PFSK-1 (cell line): ENCODE measurements around the gene ZNHIT2.

Source experiments
- FOXP2 ChIP-seq: optimal IDR thresholded peaks from 2 replicates; pipeline ENCODE3; 2011; ENCODE audit warnings: borderline replicate concordance, control low read depth, inconsistent platforms; ENCODE audit not compliant: insufficient read depth; ENCODE audit errors: extremely low read length, extremely low read depth
- POLR2AphosphoS5 ChIP-seq: IDR thresholded peaks from 2 replicates; pipeline ENCODE4 v1.6.1; 2012; ENCODE audit warnings: low read depth, mild to moderate bottlenecking, control low read depth, low read length, moderate library complexity
- SIN3A ChIP-seq: IDR thresholded peaks from 2 replicates; pipeline ENCODE4 v1.6.1; 2012; ENCODE audit warnings: mild to moderate bottlenecking, low read length, moderate library complexity, borderline replicate concordance; ENCODE audit not compliant: insufficient read depth
- TAF1 ChIP-seq: IDR thresholded peaks from 2 replicates; pipeline ENCODE4 v1.6.1; 2012; ENCODE audit warnings: low read length, control low read depth, borderline replicate concordance; ENCODE audit not compliant: insufficient read depth
- TF ChIP-seq, protein P1 (sequence below), 2 experiments: IDR thresholded peaks; 2 replicates each; pipeline versions ENCODE4 v1.6.1 to v1.8.0; 2011 to 2012; ENCODE audit warnings: low read depth in 2 of 2, low read length in 2 of 2, control low read depth in 1 of 2, inconsistent platforms in 1 of 2, mild to moderate bottlenecking in 1 of 2, moderate library complexity in 1 of 2; ENCODE audit not compliant: insufficient read depth in 1 of 2

The ZNHIT2 gene

DNA sequence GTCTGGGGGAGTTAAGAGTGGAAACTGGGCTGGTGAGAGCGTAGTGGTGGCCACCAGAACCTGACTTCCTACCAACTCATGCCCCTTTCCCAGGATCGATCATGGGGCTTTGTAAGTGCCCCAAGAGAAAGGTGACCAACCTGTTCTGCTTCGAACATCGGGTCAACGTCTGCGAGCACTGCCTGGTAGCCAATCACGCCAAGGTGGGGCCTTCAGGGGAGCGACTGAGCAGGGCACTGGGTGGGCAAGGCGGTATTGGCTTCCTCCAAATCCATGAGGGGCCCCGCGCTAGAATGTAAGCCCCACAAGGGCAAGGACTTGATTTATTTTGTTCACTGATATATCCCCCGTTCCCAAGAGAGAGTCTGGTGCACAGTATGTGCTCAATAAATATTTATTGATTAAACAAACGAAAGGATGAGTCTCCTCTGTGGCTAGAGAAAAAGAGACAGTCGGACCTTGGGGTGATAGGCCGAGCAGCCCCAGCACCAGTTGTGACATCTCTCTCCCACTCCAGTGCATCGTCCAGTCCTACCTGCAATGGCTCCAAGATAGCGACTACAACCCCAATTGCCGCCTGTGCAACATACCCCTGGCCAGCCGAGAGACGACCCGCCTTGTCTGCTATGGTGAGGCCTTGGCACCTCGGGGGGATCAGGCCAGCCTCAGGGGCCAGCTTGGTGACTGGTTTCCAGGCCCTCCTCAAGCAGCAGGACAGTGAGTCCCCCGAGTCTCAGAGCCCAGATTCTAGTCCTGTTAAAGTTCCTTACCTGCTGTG, 32.7 kb downstream of the ZNHIT2 start:
- no peak for TF ChIP-seq FOXP2
- TF ChIP-seq, protein P1, sequence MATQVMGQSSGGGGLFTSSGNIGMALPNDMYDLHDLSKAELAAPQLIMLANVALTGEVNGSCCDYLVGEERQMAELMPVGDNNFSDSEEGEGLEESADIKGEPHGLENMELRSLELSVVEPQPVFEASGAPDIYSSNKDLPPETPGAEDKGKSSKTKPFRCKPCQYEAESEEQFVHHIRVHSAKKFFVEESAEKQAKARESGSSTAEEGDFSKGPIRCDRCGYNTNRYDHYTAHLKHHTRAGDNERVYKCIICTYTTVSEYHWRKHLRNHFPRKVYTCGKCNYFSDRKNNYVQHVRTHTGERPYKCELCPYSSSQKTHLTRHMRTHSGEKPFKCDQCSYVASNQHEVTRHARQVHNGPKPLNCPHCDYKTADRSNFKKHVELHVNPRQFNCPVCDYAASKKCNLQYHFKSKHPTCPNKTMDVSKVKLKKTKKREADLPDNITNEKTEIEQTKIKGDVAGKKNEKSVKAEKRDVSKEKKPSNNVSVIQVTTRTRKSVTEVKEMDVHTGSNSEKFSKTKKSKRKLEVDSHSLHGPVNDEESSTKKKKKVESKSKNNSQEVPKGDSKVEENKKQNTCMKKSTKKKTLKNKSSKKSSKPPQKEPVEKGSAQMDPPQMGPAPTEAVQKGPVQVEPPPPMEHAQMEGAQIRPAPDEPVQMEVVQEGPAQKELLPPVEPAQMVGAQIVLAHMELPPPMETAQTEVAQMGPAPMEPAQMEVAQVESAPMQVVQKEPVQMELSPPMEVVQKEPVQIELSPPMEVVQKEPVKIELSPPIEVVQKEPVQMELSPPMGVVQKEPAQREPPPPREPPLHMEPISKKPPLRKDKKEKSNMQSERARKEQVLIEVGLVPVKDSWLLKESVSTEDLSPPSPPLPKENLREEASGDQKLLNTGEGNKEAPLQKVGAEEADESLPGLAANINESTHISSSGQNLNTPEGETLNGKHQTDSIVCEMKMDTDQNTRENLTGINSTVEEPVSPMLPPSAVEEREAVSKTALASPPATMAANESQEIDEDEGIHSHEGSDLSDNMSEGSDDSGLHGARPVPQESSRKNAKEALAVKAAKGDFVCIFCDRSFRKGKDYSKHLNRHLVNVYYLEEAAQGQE (IDR thresholded peaks at IDR 0.05; ENCODE audit: insufficient read depth in 1 of 2, low read depth in 2 of 2, low read length in 2 of 2), result no peak
- no peak for TF ChIP-seq SIN3A
- TF ChIP-seq POLR2AphosphoS5, result no peak; the same call in 1 of the 2 replicates
- TF ChIP-seq TAF1, result no peak

DNA sequence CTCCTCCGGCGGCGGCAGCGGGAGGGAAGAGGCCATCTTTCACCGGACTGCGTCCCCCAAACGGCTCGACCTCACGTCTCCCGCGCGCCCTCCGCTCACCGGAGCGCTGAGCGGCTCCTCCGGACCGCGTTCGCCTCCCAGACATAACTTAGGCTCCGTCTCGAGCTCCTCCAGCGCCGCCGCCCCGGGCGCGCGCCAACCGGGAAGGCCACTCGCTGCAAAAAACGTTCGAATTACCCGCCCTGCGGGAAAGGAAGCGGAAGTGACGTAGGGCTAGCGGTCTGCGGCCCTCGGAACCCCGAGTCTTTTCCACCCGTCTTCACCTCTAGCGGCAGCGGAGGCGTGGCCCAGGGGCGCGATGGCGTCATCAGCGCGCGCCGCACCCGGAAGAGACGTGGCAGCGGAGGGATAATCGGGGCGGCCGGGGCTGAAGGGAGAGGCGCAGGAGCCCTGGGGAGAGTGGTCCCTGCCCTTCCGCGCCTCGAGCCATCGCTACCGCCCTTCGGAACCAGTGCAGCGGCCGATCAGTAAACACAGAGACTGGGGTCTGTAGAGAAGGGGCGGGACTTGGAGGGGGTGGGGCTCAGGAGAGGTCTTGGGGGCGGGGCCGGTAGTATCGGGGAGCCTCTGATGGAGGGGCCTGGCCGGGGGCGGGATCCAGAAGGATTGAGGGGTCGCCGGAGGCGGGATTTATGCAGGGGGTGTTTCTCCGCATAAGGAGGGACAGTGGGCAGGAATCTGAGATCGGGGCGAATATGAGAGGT, 33.5 kb downstream of the ZNHIT2 start, which contains the start of the genes CDCA5 and ZFPL1:
CDCA5 (minus strand) TSS at position 207 of the 764 bp plus-strand sequence; CDS start at position 145, 62 bp downstream.
ZFPL1 (plus strand) TSS at position 389 of the 764 bp plus-strand sequence. CDS start 477 bp downstream, outside the sequence.
- TF ChIP-seq POLR2AphosphoS5 (peak; percentile 66), SIN3A (0 out of 2 replicates have a peak, but pooled peaks have one; percentile 70), TAF1 (peak; percentile 67; the same call in 1 of the 2 replicates), FOXP2 (peak; percentile 88)
- TF ChIP-seq, protein P1 (IDR thresholded peaks at IDR 0.05; ENCODE audit: insufficient read depth in 1 of 2, low read depth in 2 of 2, low read length in 2 of 2), result 0 out of 4 replicates have a peak, but pooled peaks of 1 of the 2 experiments have one; percentile 38

DNA sequence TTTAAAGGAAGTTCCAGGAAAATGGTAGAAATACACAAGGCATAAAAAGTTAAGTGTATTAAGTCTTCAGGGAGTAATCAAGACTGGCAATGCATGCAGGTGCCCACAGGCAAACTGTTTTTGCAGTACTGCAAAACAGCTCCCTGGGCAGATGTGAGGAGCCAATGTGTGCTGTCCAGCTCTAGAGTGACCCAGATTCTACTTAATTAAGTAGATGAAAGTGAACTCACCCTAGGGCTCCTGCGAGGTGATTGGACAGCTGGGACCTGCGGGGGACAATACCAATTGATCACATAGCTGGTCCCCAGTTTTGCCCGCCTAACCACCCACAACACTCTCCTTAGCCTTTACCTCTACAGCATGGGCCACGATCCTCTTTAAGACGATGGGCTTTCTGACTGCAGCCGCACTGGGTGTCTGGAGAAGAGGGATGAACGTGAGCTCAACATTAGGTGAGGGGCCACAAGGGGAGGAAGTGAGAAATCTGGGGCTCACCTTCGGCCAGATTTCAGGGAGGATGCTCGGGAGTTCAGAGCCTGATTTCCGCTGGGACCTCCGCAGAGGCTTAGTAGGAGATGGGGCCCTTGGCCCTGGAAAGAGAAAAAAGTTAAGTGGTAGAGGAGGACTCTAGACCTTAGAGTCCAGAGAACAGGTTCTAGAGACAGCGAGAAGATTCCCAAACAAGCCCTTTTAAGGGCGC, 34.2 kb downstream of the ZNHIT2 start:
- TF ChIP-seq TAF1, result no peak
- TF ChIP-seq, protein P1 (IDR thresholded peaks at IDR 0.05; ENCODE audit: insufficient read depth in 1 of 2, low read depth in 2 of 2, low read length in 2 of 2), result peak in 1 of 2 experiments; percentile 57; a peak in 1 of 4 replicates
- no peak for TF ChIP-seq FOXP2
- no peak for TF ChIP-seq SIN3A
- TF ChIP-seq POLR2AphosphoS5, result no peak

DNA sequence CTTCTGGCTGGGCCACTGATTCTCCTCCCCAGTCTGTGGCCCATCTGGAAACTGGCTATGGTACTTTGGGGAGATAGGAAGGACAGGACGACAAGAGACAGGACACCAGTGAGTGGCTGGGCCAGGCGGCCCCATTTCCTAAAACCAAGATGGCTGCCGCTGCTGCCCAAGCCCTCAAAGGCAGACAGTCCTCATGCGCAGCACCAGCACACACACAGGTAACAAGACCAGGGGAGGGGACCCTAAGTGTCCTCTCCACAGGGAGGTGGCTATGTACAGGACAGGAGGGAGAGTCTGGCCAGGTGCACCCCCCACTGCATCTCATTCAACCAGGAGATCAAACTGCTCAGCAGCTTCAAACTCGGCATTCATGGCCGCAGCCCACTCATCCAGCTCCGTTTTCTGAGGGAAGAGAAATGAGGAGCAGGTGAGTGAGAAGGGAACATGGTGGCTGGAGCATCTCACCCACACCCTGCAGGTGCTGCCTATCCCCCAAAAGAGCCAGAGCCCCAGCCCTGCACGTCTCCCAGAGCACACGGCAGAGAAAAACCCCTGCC, 38.6 kb downstream of the ZNHIT2 start:
- TF ChIP-seq SIN3A, result no peak
- TF ChIP-seq, protein P1 (IDR thresholded peaks at IDR 0.05; ENCODE audit: insufficient read depth in 1 of 2, low read depth in 2 of 2, low read length in 2 of 2), result no peak
- no peak for TF ChIP-seq TAF1
- TF ChIP-seq FOXP2, result no peak
- no peak; the same call in 1 of the 2 replicates for TF ChIP-seq POLR2AphosphoS5
